GM10847 (cell line): Measurements from ENCODE around the gene ZACN.

Source experiments
- POLR2A ChIP-seq: IDR thresholded peaks from 2 replicates; pipeline ENCODE4 v1.6.1; 2011; ENCODE audit not compliant: insufficient read length; ENCODE audit errors: extremely low read depth

The ZACN gene

GRCh38 chr17:76125922-76126321 lies 46.9 kb downstream of the ZACN start:
- no peak for TF ChIP-seq POLR2A

GRCh38 chr17:76130473-76130872 lies 51.5 kb downstream of the ZACN start:
- no peak for TF ChIP-seq POLR2A

GRCh38 chr17:76131051-76131691 lies 52.2 kb downstream of the ZACN start:
- no peak for TF ChIP-seq POLR2A

GRCh38 chr17:76131692-76132573 lies 53.0 kb downstream of the ZACN start:
- TF ChIP-seq POLR2A = no peak
